ENCODE results near the gene MTX2. TPM values are rescaled to one million over a fixed set of nuclear protein-coding genes. Genes with fewer than 3 reads are reported as not detected.

The MTX2 gene
- total and polyA plus RNA-seq, 9 of the 15 experiments (the other 6 are each of a cell fraction or from before 2014, with no cell fraction given), result 38.1 to 170 (median 88.0) TPM

GRCh38 chr2:176251928-176252327 lies 17.3 kb upstream of the MTX2 start:
- BruUV-seq (replicated peaks), result no TSS peak
- H3K4me3 ChIP-seq, result no peak overlapping the region
- H2AFZ ChIP-seq (ENCODE audit: low read depth, low read length), result no peak overlapping the region
- TF ChIP-seq, protein P1, sequence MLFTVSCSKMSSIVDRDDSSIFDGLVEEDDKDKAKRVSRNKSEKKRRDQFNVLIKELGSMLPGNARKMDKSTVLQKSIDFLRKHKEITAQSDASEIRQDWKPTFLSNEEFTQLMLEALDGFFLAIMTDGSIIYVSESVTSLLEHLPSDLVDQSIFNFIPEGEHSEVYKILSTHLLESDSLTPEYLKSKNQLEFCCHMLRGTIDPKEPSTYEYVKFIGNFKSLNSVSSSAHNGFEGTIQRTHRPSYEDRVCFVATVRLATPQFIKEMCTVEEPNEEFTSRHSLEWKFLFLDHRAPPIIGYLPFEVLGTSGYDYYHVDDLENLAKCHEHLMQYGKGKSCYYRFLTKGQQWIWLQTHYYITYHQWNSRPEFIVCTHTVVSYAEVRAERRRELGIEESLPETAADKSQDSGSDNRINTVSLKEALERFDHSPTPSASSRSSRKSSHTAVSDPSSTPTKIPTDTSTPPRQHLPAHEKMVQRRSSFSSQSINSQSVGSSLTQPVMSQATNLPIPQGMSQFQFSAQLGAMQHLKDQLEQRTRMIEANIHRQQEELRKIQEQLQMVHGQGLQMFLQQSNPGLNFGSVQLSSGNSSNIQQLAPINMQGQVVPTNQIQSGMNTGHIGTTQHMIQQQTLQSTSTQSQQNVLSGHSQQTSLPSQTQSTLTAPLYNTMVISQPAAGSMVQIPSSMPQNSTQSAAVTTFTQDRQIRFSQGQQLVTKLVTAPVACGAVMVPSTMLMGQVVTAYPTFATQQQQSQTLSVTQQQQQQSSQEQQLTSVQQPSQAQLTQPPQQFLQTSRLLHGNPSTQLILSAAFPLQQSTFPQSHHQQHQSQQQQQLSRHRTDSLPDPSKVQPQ (CRISPR knock-in tag; IDR thresholded peaks at IDR 0.05; ENCODE audit: borderline replicate concordance), result no peak
- no peak for TF ChIP-seq SETDB1 (IDR thresholded peaks at IDR 0.05; ENCODE audit: low read length)
- TF ChIP-seq ZNF561 (CRISPR knock-in tag; conservative IDR thresholded peaks at IDR 0.05), result no peak
- no peak for TF ChIP-seq MAFG (tag; conservative IDR thresholded peaks at IDR 0.05)
- no peak for TF ChIP-seq DLX4 (CRISPR knock-in tag; IDR thresholded peaks at IDR 0.05)
- TF ChIP-seq TAF9B (IDR thresholded peaks at IDR 0.05; ENCODE audit: partially characterized antibody), result no peak
- no peak for TF ChIP-seq TAL1 (IDR thresholded peaks at IDR 0.05)
- TF ChIP-seq POU5F1 (IDR thresholded peaks at IDR 0.05; ENCODE audit: borderline replicate concordance, low read depth, low read length, partially characterized antibody), result no peak
- TF ChIP-seq CCAR2 (IDR thresholded peaks at IDR 0.05; ENCODE audit: low read depth, low read length), result no peak
- TF ChIP-seq, protein P2, sequence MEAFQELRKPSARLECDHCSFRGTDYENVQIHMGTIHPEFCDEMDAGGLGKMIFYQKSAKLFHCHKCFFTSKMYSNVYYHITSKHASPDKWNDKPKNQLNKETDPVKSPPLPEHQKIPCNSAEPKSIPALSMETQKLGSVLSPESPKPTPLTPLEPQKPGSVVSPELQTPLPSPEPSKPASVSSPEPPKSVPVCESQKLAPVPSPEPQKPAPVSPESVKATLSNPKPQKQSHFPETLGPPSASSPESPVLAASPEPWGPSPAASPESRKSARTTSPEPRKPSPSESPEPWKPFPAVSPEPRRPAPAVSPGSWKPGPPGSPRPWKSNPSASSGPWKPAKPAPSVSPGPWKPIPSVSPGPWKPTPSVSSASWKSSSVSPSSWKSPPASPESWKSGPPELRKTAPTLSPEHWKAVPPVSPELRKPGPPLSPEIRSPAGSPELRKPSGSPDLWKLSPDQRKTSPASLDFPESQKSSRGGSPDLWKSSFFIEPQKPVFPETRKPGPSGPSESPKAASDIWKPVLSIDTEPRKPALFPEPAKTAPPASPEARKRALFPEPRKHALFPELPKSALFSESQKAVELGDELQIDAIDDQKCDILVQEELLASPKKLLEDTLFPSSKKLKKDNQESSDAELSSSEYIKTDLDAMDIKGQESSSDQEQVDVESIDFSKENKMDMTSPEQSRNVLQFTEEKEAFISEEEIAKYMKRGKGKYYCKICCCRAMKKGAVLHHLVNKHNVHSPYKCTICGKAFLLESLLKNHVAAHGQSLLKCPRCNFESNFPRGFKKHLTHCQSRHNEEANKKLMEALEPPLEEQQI (IDR thresholded peaks at IDR 0.05), result no peak
- no peak for TF ChIP-seq COPS2 (conservative IDR thresholded peaks at IDR 0.05)
- TF ChIP-seq NBN (IDR thresholded peaks at IDR 0.05; ENCODE audit: low read depth), result no peak
- no peak for TF ChIP-seq ZNF239 (CRISPR knock-in tag; IDR thresholded peaks at IDR 0.05)
- no peak for TF ChIP-seq BRCA1 (IDR thresholded peaks at IDR 0.05)
- TF ChIP-seq BRCA1 (CRISPR knock-in tag; IDR thresholded peaks at IDR 0.05), result no peak
- no peak for TF ChIP-seq HBP1 (CRISPR knock-in tag; IDR thresholded peaks at IDR 0.05)
- TF ChIP-seq SIRT6 (IDR thresholded peaks at IDR 0.05; ENCODE audit: low read depth, low read length), result no peak
- ATAC-seq (no peak), DNase-seq (ENCODE audit: extremely low read depth in 1 of 4, low spot score in 3 of 4) (no peak), FAIRE-seq (no peak)
- H3K79me2 ChIP-seq (ENCODE audit: control insufficient read depth, insufficient read depth, low read length), result no peaks in the 10 kb centered on the region
- H4K20me1 ChIP-seq (replicated peaks; ENCODE audit: control insufficient read depth, insufficient read depth, low read length), result no peaks in the 10 kb centered on the region
- H3K9me3 ChIP-seq (replicated peaks; ENCODE audit: control insufficient read depth, insufficient read depth, low read depth, low read length), result no peaks in the 10 kb centered on the region
- H3K36me3 ChIP-seq (ENCODE audit: control insufficient read depth, insufficient read depth, low read length), result no peaks in the 10 kb centered on the region
- no peaks in the 10 kb centered on the region for H3K9me1 ChIP-seq (ENCODE audit: control insufficient read depth, insufficient read depth, low read length)
- CTCF ChIA-PET (ENCODE audit: low intra/inter-chr PET ratio), result no interaction called here
- H3K4me1 ChIP-seq (replicated peaks in 1 of 2; ENCODE audit: control insufficient read depth in 2 of 2, insufficient read depth in 2 of 2, low read length in 2 of 2), result no peaks in the 10 kb centered on the region
- H3K27me3 ChIP-seq (ENCODE audit: control insufficient read depth in 2 of 2, insufficient read depth in 2 of 2, low read length in 2 of 2), result peaks cover 2 to 12% of the 10 kb centered on the region in 2 experiments; a peak in 3 of 5 replicates
- in situ Hi-C loops (cut with MboI), result no loop called here
- 0% methylated on average over 1 of the region's 1 CpG for WGBS (ENCODE audit: insufficient coverage, low coverage, missing lambda C conversion rate)
- H3K4me2 ChIP-seq (ENCODE audit: insufficient read depth, low read length), result no peak overlapping the region
- H3K9ac ChIP-seq (ENCODE audit: insufficient read depth in 1 of 2, low read depth in 2 of 2, low read length in 2 of 2), result no peak overlapping the region
- POLR2A ChIA-PET, result no interaction called here
- intact Hi-C loops (cut with micrococcal nuclease), result no loop called here
- no peak overlapping the region for H3K27ac ChIP-seq (ENCODE audit: extremely low read depth, low read depth, low read length)

Data from K562 (cell line).